Chondrocyte (in vitro differentiated cells): ENCODE results near the gene PPP2R5E. TPM values are rescaled to one million over a fixed set of nuclear protein-coding genes. Genes with fewer than 3 reads are reported as not detected.

ENCODE experiments used
- DNase-seq: peaks from one replicate; pipeline ENCODE4 v3.0.0; 2021; ENCODE audit warnings: mixed read lengths, low spot score
- H3K27ac Mint-ChIP-seq: one replicate; pipeline ENCODE4 v1.8.0; 2021; ENCODE audit warnings: mild to moderate bottlenecking, moderate library complexity, mixed read lengths; ENCODE audit not compliant: unreplicated experiment
- H3K27me3 Mint-ChIP-seq: 2 replicates; pipeline ENCODE4 v1.8.0; 2021; ENCODE audit warnings: low read depth, mixed read lengths
- H3K36me3 Mint-ChIP-seq: 2 replicates; pipeline ENCODE4 v1.8.0; 2021; ENCODE audit warnings: low read depth, mixed read lengths
- H3K4me1 Mint-ChIP-seq: 2 replicates; pipeline ENCODE4 v1.8.0; 2021; ENCODE audit warnings: low read depth, mild to moderate bottlenecking, mixed read lengths
- H3K4me3 Mint-ChIP-seq: one replicate; pipeline ENCODE4 v1.8.0; 2021; ENCODE audit warnings: mild to moderate bottlenecking, moderate library complexity, mixed read lengths; ENCODE audit not compliant: unreplicated experiment
- H3K9me3 Mint-ChIP-seq: 2 replicates; pipeline ENCODE4 v1.8.0; 2021; ENCODE audit warnings: low read depth, mixed read lengths
- total RNA-seq: library from RNA; stranded (reverse); gene quantifications from 3 replicates; pipeline ENCODE4 v1.2.1, GENCODE V29; 2021
- TF ChIP-seq, protein P1 (sequence below): fragments of 200-600 bp; sonication (generic); IDR thresholded peaks from 2 replicates; pipeline ENCODE4 v1.5.0; 2021; ENCODE audit warnings: antibody characterized with exemption, mild to moderate bottlenecking, moderate library complexity

Gene PPP2R5E
- total RNA-seq, 1 donor from 2014 or later, result 43.3 TPM

DNA sequence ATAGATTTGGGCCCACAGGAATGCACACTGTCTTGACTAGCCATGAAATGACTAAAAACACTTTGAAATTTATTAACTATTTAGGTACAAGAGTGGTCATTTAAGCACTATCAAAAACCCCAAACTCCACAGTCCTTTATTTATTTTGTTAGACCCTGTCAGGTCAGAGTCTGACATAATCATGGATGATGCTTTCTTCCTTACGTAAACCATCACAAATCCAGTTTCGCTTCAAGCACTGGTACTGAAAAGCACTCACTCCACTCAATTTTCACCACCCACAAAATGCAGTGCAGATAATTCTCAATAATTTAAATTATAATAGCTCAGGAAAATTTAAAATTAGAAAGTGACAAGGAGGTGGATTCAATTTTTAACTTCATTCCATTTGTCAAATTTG, 25.8 kb downstream of the PPP2R5E start:
- TF ChIP-seq, protein P1, sequence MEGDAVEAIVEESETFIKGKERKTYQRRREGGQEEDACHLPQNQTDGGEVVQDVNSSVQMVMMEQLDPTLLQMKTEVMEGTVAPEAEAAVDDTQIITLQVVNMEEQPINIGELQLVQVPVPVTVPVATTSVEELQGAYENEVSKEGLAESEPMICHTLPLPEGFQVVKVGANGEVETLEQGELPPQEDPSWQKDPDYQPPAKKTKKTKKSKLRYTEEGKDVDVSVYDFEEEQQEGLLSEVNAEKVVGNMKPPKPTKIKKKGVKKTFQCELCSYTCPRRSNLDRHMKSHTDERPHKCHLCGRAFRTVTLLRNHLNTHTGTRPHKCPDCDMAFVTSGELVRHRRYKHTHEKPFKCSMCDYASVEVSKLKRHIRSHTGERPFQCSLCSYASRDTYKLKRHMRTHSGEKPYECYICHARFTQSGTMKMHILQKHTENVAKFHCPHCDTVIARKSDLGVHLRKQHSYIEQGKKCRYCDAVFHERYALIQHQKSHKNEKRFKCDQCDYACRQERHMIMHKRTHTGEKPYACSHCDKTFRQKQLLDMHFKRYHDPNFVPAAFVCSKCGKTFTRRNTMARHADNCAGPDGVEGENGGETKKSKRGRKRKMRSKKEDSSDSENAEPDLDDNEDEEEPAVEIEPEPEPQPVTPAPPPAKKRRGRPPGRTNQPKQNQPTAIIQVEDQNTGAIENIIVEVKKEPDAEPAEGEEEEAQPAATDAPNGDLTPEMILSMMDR, result no peak
- H3K4me1 Mint-ChIP-seq, result peaks cover 34% of the 10 kb centered on the region

DNA sequence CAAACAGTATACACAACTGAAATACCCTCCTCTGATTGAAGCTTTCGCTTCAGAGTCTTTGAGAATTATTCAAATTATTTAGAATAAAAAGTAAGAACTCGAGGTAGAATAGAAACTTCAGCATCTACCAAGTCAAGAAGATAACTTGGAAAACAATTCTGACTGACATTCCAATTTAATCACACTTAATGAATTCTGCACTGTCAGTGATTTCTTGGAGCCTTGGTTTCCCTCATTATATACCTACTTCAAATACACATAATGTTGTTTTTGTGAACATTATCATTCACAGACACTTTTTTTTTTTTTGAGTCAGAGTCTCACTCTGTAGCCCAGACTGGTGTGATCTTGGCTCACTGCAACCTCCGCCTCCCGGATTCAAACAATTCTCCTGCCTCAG, 27.9 kb downstream of the PPP2R5E start:
- Mint-ChIP-seq H3K4me1 (peaks cover 41% of the 10 kb centered on the region), H3K27ac (no peak overlapping the region), H3K4me3 (no peak overlapping the region), H3K9me3 (no peaks in the 10 kb centered on the region), H3K36me3 (peaks cover under 1% of the 10 kb centered on the region), H3K27me3 (no peaks in the 10 kb centered on the region)
- TF ChIP-seq, protein P1, result no peak
- no peak for DNase-seq

More for the DNA sequence above, 25.8 kb downstream of the PPP2R5E start:
- H3K36me3 Mint-ChIP-seq, result peaks cover 2% of the 10 kb centered on the region
- no peaks in the 10 kb centered on the region for H3K9me3 Mint-ChIP-seq
- no peak overlapping the region for H3K27ac Mint-ChIP-seq
- DNase-seq, result no peak
- no peak overlapping the region for H3K4me3 Mint-ChIP-seq
- no peaks in the 10 kb centered on the region for H3K27me3 Mint-ChIP-seq

DNA sequence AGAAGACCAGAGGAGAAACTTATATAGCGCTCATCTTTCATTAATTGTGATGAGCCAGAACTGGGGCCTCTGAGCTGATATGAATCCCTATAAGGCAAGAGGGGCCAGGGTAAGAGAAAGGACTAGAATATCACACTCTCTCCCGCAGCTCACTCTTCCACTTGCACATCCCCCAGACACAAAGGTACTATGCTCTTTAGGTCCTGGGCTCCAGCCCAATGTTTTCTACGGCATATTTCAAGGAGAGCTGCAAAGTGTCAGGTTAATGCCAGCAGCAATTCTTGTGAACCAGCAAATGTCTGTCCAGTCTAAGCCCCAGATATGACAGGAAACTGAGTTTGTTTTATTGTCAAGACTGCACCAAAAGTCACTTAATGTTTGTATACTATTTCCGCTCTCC, 29.4 kb downstream of the PPP2R5E start:
- no peak overlapping the region for H3K27ac Mint-ChIP-seq
- TF ChIP-seq, protein P1, result no peak
- no peaks in the 10 kb centered on the region for H3K36me3 Mint-ChIP-seq
- no peak overlapping the region for H3K4me3 Mint-ChIP-seq
- peaks cover 44% of the 10 kb centered on the region for H3K4me1 Mint-ChIP-seq
- H3K27me3 Mint-ChIP-seq, result no peaks in the 10 kb centered on the region
- H3K9me3 Mint-ChIP-seq, result no peaks in the 10 kb centered on the region
- DNase-seq, result no peak

DNA sequence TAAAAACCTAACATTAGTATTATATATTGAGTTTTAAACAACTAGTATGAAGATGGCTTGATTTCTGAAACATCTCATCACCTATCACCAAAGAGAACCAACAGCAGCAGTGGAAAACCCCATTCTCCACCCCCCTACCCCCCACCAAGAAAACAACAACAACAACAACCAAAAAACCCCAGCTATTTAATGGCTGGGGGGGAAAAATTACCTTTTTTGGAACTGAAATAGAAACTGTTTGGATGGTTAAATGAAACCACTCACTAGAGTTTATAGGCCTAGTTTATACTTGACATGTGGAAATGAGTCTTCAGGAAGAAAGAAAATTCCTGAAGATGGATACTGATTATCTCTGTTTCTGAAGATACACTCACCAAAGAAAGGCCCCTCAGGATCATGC, 30.3 kb downstream of the PPP2R5E start:
- H3K4me1 Mint-ChIP-seq, result peaks cover 44% of the 10 kb centered on the region
- no peak for DNase-seq
- H3K27me3 Mint-ChIP-seq, result no peaks in the 10 kb centered on the region
- no peaks in the 10 kb centered on the region for H3K36me3 Mint-ChIP-seq
- H3K4me3 Mint-ChIP-seq, result no peak overlapping the region
- TF ChIP-seq, protein P1, result no peak
- no peak overlapping the region for H3K27ac Mint-ChIP-seq
- no peaks in the 10 kb centered on the region for H3K9me3 Mint-ChIP-seq

DNA sequence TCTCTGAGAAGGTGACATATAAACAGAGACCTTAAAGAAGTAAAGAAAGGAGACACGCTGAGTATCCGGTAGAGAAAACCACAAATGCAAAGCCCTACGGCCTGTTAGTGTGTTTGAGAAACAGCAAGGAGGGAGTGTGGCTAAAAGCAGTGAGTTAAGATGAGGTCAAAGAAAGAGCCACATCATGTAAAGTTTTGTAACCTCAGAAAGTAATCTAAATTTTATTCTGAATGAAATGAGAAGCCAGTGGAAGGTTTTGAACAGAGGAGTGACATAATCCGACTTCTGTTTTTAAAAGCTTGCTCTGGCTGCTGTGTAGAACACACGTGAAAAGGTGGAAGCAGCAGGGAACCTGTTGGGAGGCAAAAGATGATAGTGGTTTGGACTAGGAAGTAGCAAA, 32.6 kb downstream of the PPP2R5E start:
- peaks cover 34% of the 10 kb centered on the region for H3K4me1 Mint-ChIP-seq
- no peak overlapping the region for H3K4me3 Mint-ChIP-seq
- H3K27ac Mint-ChIP-seq, result no peak overlapping the region
- H3K9me3 Mint-ChIP-seq, result no peaks in the 10 kb centered on the region
- peaks cover 1% of the 10 kb centered on the region for H3K36me3 Mint-ChIP-seq
- H3K27me3 Mint-ChIP-seq, result no peaks in the 10 kb centered on the region
- no peak for DNase-seq
- TF ChIP-seq, protein P1, result no peak
